Endodermal cell (in vitro differentiated cells): ENCODE results near the gene MROH2A. TPM values are rescaled to one million over a fixed set of nuclear protein-coding genes. Genes with fewer than 3 reads are reported as not detected.

Source experiments
- DNase-seq: peaks from one replicate; pipeline ENCODE4 v3.0.0-alpha.2; 2017
- H3K27ac ChIP-seq: 2 replicates; pipeline ENCODE4 v1.5.1; 2013; ENCODE audit warnings: mild to moderate bottlenecking, low read depth, low read length, moderate library complexity
- H3K27me3 ChIP-seq: 2 replicates; pipeline ENCODE4 v1.6.1; 2013; ENCODE audit warnings: mild to moderate bottlenecking, low read length, moderate library complexity; ENCODE audit not compliant: insufficient read depth, control insufficient read depth, poor library complexity, severe bottlenecking
- H3K36me3 ChIP-seq: 2 replicates; pipeline ENCODE4 v1.7.0; 2013; ENCODE audit warnings: mild to moderate bottlenecking, low read length, moderate library complexity; ENCODE audit not compliant: control insufficient read depth, insufficient read depth
- H3K4me1 ChIP-seq: one replicate; pipeline ENCODE4 v1.7.0; 2013; ENCODE audit warnings: low read length; ENCODE audit not compliant: control insufficient read depth, insufficient read depth
- H3K4me3 ChIP-seq: 2 replicates; pipeline ENCODE4 v1.5.1; 2013; ENCODE audit warnings: mild to moderate bottlenecking, low read length, moderate library complexity
- H3K9ac ChIP-seq: 2 replicates; pipeline ENCODE4 v1.6.1; 2013; ENCODE audit warnings: mild to moderate bottlenecking, low read length, moderate library complexity; ENCODE audit not compliant: poor library complexity, severe bottlenecking; ENCODE audit errors: extremely low read depth
- H3K9me3 ChIP-seq: 2 replicates; pipeline ENCODE4 v1.6.1; 2013; ENCODE audit warnings: mild to moderate bottlenecking, low read length, moderate library complexity; ENCODE audit not compliant: control insufficient read depth
- H3K27ac Mint-ChIP-seq: 2 replicates; pipeline ENCODE4 v1.8.0; 2020; ENCODE audit warnings: mixed read lengths
- H3K27me3 Mint-ChIP-seq: 2 replicates; pipeline ENCODE4 v1.8.0; 2021; ENCODE audit warnings: mild to moderate bottlenecking, mixed read lengths; ENCODE audit not compliant: insufficient read depth
- H3K36me3 Mint-ChIP-seq: 2 replicates; pipeline ENCODE4 v1.8.0; 2020; ENCODE audit warnings: low read depth, mixed read lengths
- H3K4me1 Mint-ChIP-seq: 2 replicates; pipeline ENCODE4 v1.8.0; 2020; ENCODE audit warnings: mixed read lengths
- H3K4me3 Mint-ChIP-seq: 2 replicates; pipeline ENCODE4 v1.8.0; 2020; ENCODE audit warnings: mild to moderate bottlenecking, moderate library complexity, mixed read lengths
- H3K9me3 Mint-ChIP-seq: 2 replicates; pipeline ENCODE4 v1.8.0; 2020; ENCODE audit warnings: mild to moderate bottlenecking, mixed read lengths
- WGBS, 2 experiments: methylation state at CpG; one replicate each; pipeline versions ENCODE4 v1.1.5 to v1.1.7; 2013; ENCODE audit warnings: missing lambda C conversion rate in 2 of 2, mixed read lengths in 1 of 2; ENCODE audit not compliant: insufficient coverage in 1 of 2, insufficient read length in 1 of 2; 5-methylcytosine and 5-hydroxymethylcytosine counted together
- total RNA-seq, 2 donors: library from RNA; stranded (reverse); fragmentation: NEBNext Ultra II Directional in 1 of 2; extraction: Animal tissue kit (Norgen Biotek cat#: 25700) in 1 of 2; gene quantifications; 2 replicates in 1 of 2; 3 replicates in 1 of 2; pipeline ENCODE4 v1.2.1, GENCODE V29; 2021
- TF ChIP-seq, protein P1 (sequence below): fragments of 200-600 bp; sonication (generic); conservative IDR thresholded peaks from 2 replicates; pipeline ENCODE4 v1.5.0; 2021; ENCODE audit warnings: antibody characterized with exemption, mild to moderate bottlenecking

The MROH2A gene
- total RNA-seq, 2 donors from 2014 or later = not detected

DNA sequence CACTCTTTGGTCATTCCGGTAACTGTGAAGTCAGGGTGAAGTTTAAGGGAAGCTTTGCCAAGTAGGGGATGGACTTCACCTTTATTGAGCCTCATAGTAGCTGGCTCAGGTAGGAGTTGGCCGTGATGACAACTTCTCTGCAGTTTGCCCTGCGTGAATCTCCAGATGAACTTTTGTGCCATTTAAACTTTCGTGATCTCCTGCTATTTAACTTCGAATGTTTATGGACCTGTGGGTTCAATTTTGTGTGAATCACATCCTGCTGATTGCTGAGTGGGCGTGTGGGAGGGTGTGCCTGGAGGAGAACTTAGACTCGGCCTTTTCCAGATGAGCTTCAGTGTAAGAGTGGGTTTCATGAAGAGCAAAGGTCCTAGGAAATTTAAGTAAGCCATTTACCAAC lies 13.9 kb upstream of the MROH2A start:
- H3K27me3 Mint-ChIP-seq = peaks cover 5% of the 10 kb centered on the region
- no peak overlapping the region for H3K27ac Mint-ChIP-seq
- DNase-seq = no peak
- TF ChIP-seq, protein P1, sequence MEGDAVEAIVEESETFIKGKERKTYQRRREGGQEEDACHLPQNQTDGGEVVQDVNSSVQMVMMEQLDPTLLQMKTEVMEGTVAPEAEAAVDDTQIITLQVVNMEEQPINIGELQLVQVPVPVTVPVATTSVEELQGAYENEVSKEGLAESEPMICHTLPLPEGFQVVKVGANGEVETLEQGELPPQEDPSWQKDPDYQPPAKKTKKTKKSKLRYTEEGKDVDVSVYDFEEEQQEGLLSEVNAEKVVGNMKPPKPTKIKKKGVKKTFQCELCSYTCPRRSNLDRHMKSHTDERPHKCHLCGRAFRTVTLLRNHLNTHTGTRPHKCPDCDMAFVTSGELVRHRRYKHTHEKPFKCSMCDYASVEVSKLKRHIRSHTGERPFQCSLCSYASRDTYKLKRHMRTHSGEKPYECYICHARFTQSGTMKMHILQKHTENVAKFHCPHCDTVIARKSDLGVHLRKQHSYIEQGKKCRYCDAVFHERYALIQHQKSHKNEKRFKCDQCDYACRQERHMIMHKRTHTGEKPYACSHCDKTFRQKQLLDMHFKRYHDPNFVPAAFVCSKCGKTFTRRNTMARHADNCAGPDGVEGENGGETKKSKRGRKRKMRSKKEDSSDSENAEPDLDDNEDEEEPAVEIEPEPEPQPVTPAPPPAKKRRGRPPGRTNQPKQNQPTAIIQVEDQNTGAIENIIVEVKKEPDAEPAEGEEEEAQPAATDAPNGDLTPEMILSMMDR = no peak
- no peak overlapping the region for H3K4me3 Mint-ChIP-seq
- no peaks in the 10 kb centered on the region for H3K9me3 Mint-ChIP-seq
- no peaks in the 10 kb centered on the region for H3K36me3 ChIP-seq
- H3K27ac ChIP-seq = no peak overlapping the region
- H3K9ac ChIP-seq = no peak overlapping the region
- WGBS, 2 experiments = 89 to 95% methylated on average over 5 to 7 of the region's 7 CpGs
- H3K27me3 ChIP-seq = peaks cover 14% of the 10 kb centered on the region
- H3K4me1 Mint-ChIP-seq = no peaks in the 10 kb centered on the region
- H3K4me3 ChIP-seq = no peak overlapping the region
- no peaks in the 10 kb centered on the region for H3K9me3 ChIP-seq
- no peaks in the 10 kb centered on the region for H3K36me3 Mint-ChIP-seq
- H3K4me1 ChIP-seq = no peaks in the 10 kb centered on the region

DNA sequence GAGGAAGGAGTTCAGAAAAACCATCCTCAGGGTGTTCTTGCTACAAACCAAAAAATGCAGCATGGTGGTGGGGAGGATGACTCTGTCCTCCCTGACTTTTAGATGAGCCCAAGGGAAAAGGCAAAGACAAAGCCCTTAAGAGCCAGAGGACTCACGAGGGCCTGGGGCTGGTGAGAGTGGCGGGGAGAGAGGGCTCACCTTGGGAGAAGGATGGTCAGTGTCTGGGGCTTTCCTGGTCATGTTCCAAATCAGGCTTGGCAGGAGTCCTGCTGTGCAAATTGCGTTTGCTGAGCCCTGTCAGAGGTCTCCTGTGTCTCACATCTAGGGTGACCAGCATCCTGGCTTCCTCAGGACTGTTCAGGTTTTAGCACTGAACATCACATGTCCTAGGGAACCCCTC lies 13.4 kb upstream of the MROH2A start:
- H3K36me3 ChIP-seq = no peaks in the 10 kb centered on the region
- DNase-seq = no peak
- Mint-ChIP-seq H3K4me3 (no peak overlapping the region), H3K27me3 (peaks cover 5% of the 10 kb centered on the region), H3K27ac (no peak overlapping the region), H3K36me3 (no peaks in the 10 kb centered on the region), H3K9me3 (no peaks in the 10 kb centered on the region), H3K4me1 (no peaks in the 10 kb centered on the region)
- peaks cover 14% of the 10 kb centered on the region for H3K27me3 ChIP-seq
- no peaks in the 10 kb centered on the region for H3K9me3 ChIP-seq
- WGBS, 2 experiments = 67 to 84% methylated on average over 1 to 3 of the region's 3 CpGs
- TF ChIP-seq, protein P1 = no peak
- no peak overlapping the region for H3K27ac ChIP-seq
- no peak overlapping the region for H3K9ac ChIP-seq
- no peak overlapping the region for H3K4me3 ChIP-seq
- H3K4me1 ChIP-seq = no peaks in the 10 kb centered on the region

DNA sequence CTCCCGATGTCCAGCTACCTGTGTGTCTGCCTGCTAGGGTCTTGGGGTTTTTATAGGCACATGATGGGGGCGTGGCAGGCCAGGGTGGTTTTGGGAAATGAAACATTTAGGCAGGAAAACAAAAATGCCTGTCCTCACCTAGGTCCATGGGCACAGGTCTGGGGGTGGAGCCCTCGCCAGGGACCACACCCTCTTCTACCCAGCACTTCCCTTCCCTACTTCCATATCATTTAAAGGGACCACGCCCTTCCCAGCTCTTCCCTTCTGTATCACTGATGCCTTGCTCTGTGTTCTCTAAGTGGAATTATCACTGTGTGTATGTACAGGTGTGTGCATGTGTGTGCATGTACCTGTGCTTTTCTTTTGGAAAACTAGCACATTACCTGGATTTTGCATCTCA lies 11.7 kb upstream of the MROH2A start:
- Mint-ChIP-seq H3K27ac (no peak overlapping the region), H3K4me3 (no peak overlapping the region), H3K36me3 (no peaks in the 10 kb centered on the region), H3K9me3 (peaks cover 5% of the 10 kb centered on the region), H3K4me1 (no peaks in the 10 kb centered on the region), H3K27me3 (peaks cover 3% of the 10 kb centered on the region)
- no peaks in the 10 kb centered on the region for H3K4me1 ChIP-seq
- no peak for DNase-seq
- no peaks in the 10 kb centered on the region for H3K9me3 ChIP-seq
- TF ChIP-seq, protein P1 = no peak
- H3K27me3 ChIP-seq = peaks cover 14% of the 10 kb centered on the region
- H3K4me3 ChIP-seq = no peak overlapping the region
- H3K9ac ChIP-seq = no peak overlapping the region
- H3K27ac ChIP-seq = no peak overlapping the region
- 86 to 100% methylated on average over 1 to 4 of the region's 4 CpGs for WGBS, 2 experiments
- no peaks in the 10 kb centered on the region for H3K36me3 ChIP-seq
